Body of pancreas (tissue), 4 donors: Measurements from ENCODE around the gene MARK4.

Experiments
- POLR2A ChIP-seq, 3 donors: fragments of 450-650 bp; IDR thresholded peaks; one replicate each; pipeline ENCODE4 v1.6.1; 2016; ENCODE audit warnings: antibody characterized with exemption in 3 of 3, mild to moderate bottlenecking in 2 of 3
- TF ChIP-seq, protein P1 (sequence below), 7 experiments: fragments of 450-650 bp in 4 of 7; fragments of 200-600 bp in 3 of 7; sonication (generic) in 3 of 7; IDR thresholded peaks; one replicate each; pipeline ENCODE4 v1.5.1; 2016 to 2019; ENCODE audit warnings: antibody characterized with exemption in 7 of 7

DNA sequence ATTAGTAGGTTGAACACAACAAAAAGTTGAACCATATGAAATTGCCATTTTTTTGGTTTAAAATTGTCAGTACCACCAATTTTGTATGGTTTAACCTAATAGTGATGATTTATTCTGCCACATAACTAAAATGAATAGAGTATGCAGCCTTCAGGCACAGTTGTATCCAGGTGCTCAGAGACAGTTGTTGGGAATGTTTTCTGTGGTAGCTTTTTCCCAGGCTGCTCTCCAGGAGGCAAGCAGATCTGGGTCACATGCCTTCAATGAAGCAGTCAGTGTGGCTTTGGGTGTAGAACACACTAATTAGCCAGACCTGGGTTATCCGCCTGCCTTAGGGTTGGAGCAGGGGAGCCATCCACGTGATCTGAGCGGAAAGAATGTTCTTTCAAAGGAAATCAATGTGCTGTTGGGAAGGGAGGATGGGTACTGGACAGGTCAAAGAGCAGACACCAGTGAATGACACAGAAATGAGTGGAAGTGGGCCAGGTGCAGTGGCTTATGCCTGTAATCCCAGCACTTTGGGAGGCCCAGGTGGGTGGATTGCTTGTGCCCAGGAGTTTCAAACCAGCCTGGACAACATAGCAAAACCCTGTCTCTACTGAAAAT lies 28.6 kb downstream of the MARK4 start:
- TF ChIP-seq, protein P1, sequence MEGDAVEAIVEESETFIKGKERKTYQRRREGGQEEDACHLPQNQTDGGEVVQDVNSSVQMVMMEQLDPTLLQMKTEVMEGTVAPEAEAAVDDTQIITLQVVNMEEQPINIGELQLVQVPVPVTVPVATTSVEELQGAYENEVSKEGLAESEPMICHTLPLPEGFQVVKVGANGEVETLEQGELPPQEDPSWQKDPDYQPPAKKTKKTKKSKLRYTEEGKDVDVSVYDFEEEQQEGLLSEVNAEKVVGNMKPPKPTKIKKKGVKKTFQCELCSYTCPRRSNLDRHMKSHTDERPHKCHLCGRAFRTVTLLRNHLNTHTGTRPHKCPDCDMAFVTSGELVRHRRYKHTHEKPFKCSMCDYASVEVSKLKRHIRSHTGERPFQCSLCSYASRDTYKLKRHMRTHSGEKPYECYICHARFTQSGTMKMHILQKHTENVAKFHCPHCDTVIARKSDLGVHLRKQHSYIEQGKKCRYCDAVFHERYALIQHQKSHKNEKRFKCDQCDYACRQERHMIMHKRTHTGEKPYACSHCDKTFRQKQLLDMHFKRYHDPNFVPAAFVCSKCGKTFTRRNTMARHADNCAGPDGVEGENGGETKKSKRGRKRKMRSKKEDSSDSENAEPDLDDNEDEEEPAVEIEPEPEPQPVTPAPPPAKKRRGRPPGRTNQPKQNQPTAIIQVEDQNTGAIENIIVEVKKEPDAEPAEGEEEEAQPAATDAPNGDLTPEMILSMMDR (IDR thresholded peaks at IDR 0.05), result no peak
- no peak for TF ChIP-seq POLR2A (IDR thresholded peaks at IDR 0.05)
